CD4-positive, alpha-beta T cell treated with Interleukin-15 for 4 hours (primary cell): ENCODE measurements around the gene FRY.

Experiments used
- DNase-seq: peaks from one replicate; pipeline ENCODE4 v3.0.0-alpha.2; 2020; ENCODE audit warnings: low spot score

The FRY gene

GRCh38 chr13:32086366-32086765 lies 54.8 kb downstream of the FRY start:
- no peak for DNase-seq

- DNase-seq: no peak
These were observed 55.3 kb downstream of the FRY start for GRCh38 chr13:32086791-32087441.

GRCh38 chr13:32087955-32088747 lies 56.6 kb downstream of the FRY start:
- DNase-seq: no peak

GRCh38 chr13:32092496-32092895 lies 60.9 kb downstream of the FRY start:
- DNase-seq: no peak

GRCh38 chr13:32093006-32093405 lies 61.4 kb downstream of the FRY start:
- no peak for DNase-seq

- DNase-seq: no peak
These were observed 66.7 kb downstream of the FRY start for GRCh38 chr13:32098272-32098671.

- DNase-seq: no peak
These were observed 74.2 kb downstream of the FRY start for GRCh38 chr13:32105653-32106313.

- DNase-seq: no peak
These were observed 75.9 kb downstream of the FRY start for GRCh38 chr13:32107474-32107873.

GRCh38 chr13:32107973-32108372 lies 76.4 kb downstream of the FRY start:
- no peak for DNase-seq

- no peak for DNase-seq
These were observed 82.0 kb downstream of the FRY start for GRCh38 chr13:32113532-32113931.

GRCh38 chr13:32114284-32114950 lies 82.8 kb downstream of the FRY start:
- no peak for DNase-seq

- DNase-seq: no peak
These were observed 83.5 kb downstream of the FRY start for GRCh38 chr13:32115066-32115465.

- DNase-seq: no peak
These were observed 84.6 kb downstream of the FRY start for GRCh38 chr13:32116210-32116609.

GRCh38 chr13:32117001-32117400 lies 85.4 kb downstream of the FRY start:
- no peak for DNase-seq

- no peak for DNase-seq
These were observed 86.1 kb downstream of the FRY start for GRCh38 chr13:32117701-32118100.

- DNase-seq: no peak
These were observed 89.7 kb downstream of the FRY start for GRCh38 chr13:32121316-32121715.

GRCh38 chr13:32124743-32125142 lies 93.2 kb downstream of the FRY start:
- no peak for DNase-seq

GRCh38 chr13:32125221-32125689 lies 93.7 kb downstream of the FRY start:
- no peak for DNase-seq

GRCh38 chr13:32125751-32126150 lies 94.2 kb downstream of the FRY start:
- no peak for DNase-seq

GRCh38 chr13:32126278-32126677 lies 94.7 kb downstream of the FRY start:
- DNase-seq: no peak

GRCh38 chr13:32126756-32127155 lies 95.2 kb downstream of the FRY start:
- DNase-seq: no peak

- DNase-seq: no peak
These were observed 96.1 kb downstream of the FRY start for GRCh38 chr13:32127691-32128090.
